ENCODE data around the gene TNKS2.

DNA sequence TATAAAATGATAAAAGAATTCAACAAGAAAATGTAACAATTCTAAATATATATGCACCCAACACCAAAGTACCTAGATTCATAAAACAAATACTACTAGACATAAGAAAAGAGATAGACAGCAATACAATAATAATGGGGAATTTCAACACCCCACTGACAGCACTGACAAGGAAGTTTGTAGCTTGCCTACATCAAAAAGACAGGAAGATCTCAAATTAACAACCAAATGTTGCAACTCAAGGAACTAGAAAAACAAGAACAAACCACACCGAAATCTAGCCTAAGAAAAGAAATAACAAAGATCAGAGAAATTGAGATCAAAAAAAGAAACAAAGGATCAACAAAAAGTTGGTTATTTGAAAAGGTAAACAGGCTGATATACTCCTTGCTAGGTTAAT is 36.5 kb upstream of the TNKS2 start:
- TF ChIP-seq, protein P1, sequence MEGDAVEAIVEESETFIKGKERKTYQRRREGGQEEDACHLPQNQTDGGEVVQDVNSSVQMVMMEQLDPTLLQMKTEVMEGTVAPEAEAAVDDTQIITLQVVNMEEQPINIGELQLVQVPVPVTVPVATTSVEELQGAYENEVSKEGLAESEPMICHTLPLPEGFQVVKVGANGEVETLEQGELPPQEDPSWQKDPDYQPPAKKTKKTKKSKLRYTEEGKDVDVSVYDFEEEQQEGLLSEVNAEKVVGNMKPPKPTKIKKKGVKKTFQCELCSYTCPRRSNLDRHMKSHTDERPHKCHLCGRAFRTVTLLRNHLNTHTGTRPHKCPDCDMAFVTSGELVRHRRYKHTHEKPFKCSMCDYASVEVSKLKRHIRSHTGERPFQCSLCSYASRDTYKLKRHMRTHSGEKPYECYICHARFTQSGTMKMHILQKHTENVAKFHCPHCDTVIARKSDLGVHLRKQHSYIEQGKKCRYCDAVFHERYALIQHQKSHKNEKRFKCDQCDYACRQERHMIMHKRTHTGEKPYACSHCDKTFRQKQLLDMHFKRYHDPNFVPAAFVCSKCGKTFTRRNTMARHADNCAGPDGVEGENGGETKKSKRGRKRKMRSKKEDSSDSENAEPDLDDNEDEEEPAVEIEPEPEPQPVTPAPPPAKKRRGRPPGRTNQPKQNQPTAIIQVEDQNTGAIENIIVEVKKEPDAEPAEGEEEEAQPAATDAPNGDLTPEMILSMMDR (optimal IDR thresholded peaks at IDR 0.05 in 1 of 3, IDR thresholded peaks at IDR 0.05 in 1 of 3, conservative IDR thresholded peaks at IDR 0.05 in 1 of 3; ENCODE audit: extremely low read depth in 1 of 3, insufficient read depth in 2 of 3, low read length in 3 of 3) = no peak
- no peak for TF ChIP-seq EZH2 (IDR thresholded peaks at IDR 0.05; ENCODE audit: low read length)

Data from keratinocyte (primary cell).